Stomach (tissue), 9 donors: ENCODE measurements around the gene TMEM43. TPM values are rescaled to one million over a fixed set of nuclear protein-coding genes. Genes with fewer than 3 reads are reported as not detected.

Experiments used
- DNase-seq, 2 donors: peaks; one replicate each; pipeline versions ENCODE4 v3.0.0 to v3.0.0-alpha.2; 2013 to 2019
- H3K27ac ChIP-seq, 5 donors: fragments of 200-600 bp in 4 of 5; sonication (generic) in 4 of 5; one replicate each; pipeline ENCODE4 v1.5.1; 2013 to 2019; ENCODE audit warnings: mild to moderate bottlenecking in 1 of 5, moderate library complexity in 1 of 5
- H3K27me3 ChIP-seq, 3 donors: fragments of 200-600 bp; sonication (generic); one replicate each; pipeline ENCODE4 v1.5.1; 2017 to 2019; ENCODE audit warnings: mixed run types in 1 of 3
- H3K36me3 ChIP-seq, 4 donors: fragments of 200-600 bp; sonication (generic); 1 replicate in 3 of 4; 2 replicates in 1 of 4; pipeline ENCODE4 v1.5.1; 2016 to 2019
- H3K4me1 ChIP-seq, 4 donors: fragments of 200-600 bp; sonication (generic); one replicate each; pipeline ENCODE4 v1.5.1; 2016 to 2019
- H3K4me3 ChIP-seq, 4 donors: fragments of 200-600 bp; sonication (generic) in 3 of 4; one replicate each; pipeline ENCODE4 v1.5.1; 2016 to 2019; ENCODE audit warnings: mild to moderate bottlenecking in 1 of 4
- H3K9me3 ChIP-seq, 4 donors: fragments of 200-600 bp; sonication (generic); one replicate each; pipeline ENCODE4 v1.5.1; 2016 to 2019
- EP300 ChIP-seq: sonication (generic); formaldehyde crosslinking; IDR thresholded peaks from one replicate; pipeline ENCODE4 v1.6.1; 2017; ENCODE audit warnings: antibody characterized with exemption
- POLR2A ChIP-seq, 4 donors: fragments of 450-650 bp; IDR thresholded peaks; one replicate each; pipeline ENCODE4 v1.6.1; 2016; ENCODE audit warnings: antibody characterized with exemption in 4 of 4, control low read depth in 2 of 4, mild to moderate bottlenecking in 1 of 4, moderate library complexity in 1 of 4
- POLR2AphosphoS5 ChIP-seq, 3 donors: sonication (generic); formaldehyde crosslinking; IDR thresholded peaks; one replicate each; pipeline ENCODE4 v1.6.1; 2016; ENCODE audit warnings: antibody characterized with exemption in 3 of 3
- WGBS, 5 donors: extraction: QIAGEN DNeasy Blood & Tissue Kit in 3 of 5; methylation state at CpG; one replicate each; pipeline versions ENCODE4 v1.1.5 to v1.1.7; 2013 to 2018; 5-methylcytosine and 5-hydroxymethylcytosine counted together
- intact Hi-C: fragments of 100-400 bp; cut with DNase I; formaldehyde crosslinking; loops from one replicate; pipeline ENCODE4 v1.15.1; 2023; ENCODE audit warnings: low total_unique reads
- polyA plus RNA-seq, 3 donors: library from polyadenylated mRNA; stranded (reverse); fragments of 200-250 nt; gene quantifications; one replicate each; pipeline ENCODE4 v1.2.3, GENCODE V29; 2013
- total RNA-seq, 5 donors: library from RNA; depleted of rRNA; stranded (reverse); fragments of >200 nt; gene quantifications; one replicate each; pipeline versions ENCODE4 v1.1.0 to v1.2.3, GENCODE V29; 2014 to 2016
- TF ChIP-seq, protein P1 (sequence below), 7 experiments: fragments of 450-650 bp in 4 of 7; fragments of 200-600 bp in 3 of 7; sonication (generic) in 3 of 7; IDR thresholded peaks; one replicate each; pipeline ENCODE4 v1.5.1; 2016 to 2019; ENCODE audit warnings: antibody characterized with exemption in 7 of 7, control low read depth in 2 of 7, mild to moderate bottlenecking in 1 of 7
- donor health status: healthy with polysubstance abuse.
- donor health status: Bipolar disorder and iron deficiency.
- donor health status: healthy.

The TMEM43 gene
- total and polyA plus RNA-seq, 8 donors = 12.6 to 67.4 (median 37.3) TPM

DNA sequence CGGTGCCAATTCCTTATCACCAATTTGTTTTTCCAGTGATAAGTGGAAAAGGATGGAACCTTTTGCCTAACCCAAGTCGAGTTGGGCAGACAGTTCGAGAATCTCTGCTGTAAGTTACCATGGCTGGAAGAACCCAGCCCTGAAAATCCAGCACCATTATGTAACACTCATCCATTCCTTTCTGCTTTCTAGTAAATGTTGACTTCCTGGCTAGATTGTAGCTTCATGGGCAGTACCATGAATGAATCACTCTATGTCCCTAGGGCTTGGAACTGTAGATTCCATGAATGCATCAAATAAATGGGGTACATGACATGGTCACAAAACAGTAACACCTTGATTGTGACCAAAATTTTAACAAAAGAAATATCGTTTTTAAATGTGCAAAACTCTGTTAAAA, 14.2 kb upstream of the TMEM43 start:
- intact Hi-C loops = no loop called here
- Histone ChIP-seq H3K27ac (no peak overlapping the region), H3K4me1 (no peaks in the 10 kb centered on the region), H3K9me3 (no peaks in the 10 kb centered on the region), H3K27me3 (no peaks in the 10 kb centered on the region), H3K36me3 (peaks cover 21 to 56% (median 53%) of the 10 kb centered on the region in 4 donors), H3K4me3 (no peak overlapping the region)
- 60 to 76% (median 69%) methylated on average over 4 of the region's 4 CpGs for WGBS, 5 donors
- DNase-seq = no peak
- no peak for TF ChIP-seq POLR2AphosphoS5 (IDR thresholded peaks at IDR 0.05)
- no peak for TF ChIP-seq POLR2A (IDR thresholded peaks at IDR 0.05)

GRCh38 chr3:14113965-14114635, 10.8 kb upstream of the TMEM43 start:
- no peak overlapping the region for H3K27ac ChIP-seq
- peak in 1 of 2 donors; percentile 71 for DNase-seq
- intact Hi-C loops = no loop called here
- WGBS, 5 donors = 81 to 94% (median 93%) methylated on average over 7 of the region's 7 CpGs
- peaks cover 25 to 73% (median 62%) of the 10 kb centered on the region in 4 donors for H3K36me3 ChIP-seq
- TF ChIP-seq, protein P1, sequence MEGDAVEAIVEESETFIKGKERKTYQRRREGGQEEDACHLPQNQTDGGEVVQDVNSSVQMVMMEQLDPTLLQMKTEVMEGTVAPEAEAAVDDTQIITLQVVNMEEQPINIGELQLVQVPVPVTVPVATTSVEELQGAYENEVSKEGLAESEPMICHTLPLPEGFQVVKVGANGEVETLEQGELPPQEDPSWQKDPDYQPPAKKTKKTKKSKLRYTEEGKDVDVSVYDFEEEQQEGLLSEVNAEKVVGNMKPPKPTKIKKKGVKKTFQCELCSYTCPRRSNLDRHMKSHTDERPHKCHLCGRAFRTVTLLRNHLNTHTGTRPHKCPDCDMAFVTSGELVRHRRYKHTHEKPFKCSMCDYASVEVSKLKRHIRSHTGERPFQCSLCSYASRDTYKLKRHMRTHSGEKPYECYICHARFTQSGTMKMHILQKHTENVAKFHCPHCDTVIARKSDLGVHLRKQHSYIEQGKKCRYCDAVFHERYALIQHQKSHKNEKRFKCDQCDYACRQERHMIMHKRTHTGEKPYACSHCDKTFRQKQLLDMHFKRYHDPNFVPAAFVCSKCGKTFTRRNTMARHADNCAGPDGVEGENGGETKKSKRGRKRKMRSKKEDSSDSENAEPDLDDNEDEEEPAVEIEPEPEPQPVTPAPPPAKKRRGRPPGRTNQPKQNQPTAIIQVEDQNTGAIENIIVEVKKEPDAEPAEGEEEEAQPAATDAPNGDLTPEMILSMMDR (IDR thresholded peaks at IDR 0.05) = no peak
- TF ChIP-seq POLR2A (IDR thresholded peaks at IDR 0.05) (no peak), POLR2AphosphoS5 (IDR thresholded peaks at IDR 0.05) (no peak), EP300 (no peak)
- no peak overlapping the region for H3K4me3 ChIP-seq
- H3K4me1 ChIP-seq = peaks cover 0 to 14% (median 8%) of the 10 kb centered on the region in 4 donors
- no peaks in the 10 kb centered on the region for H3K27me3 ChIP-seq
- no peaks in the 10 kb centered on the region for H3K9me3 ChIP-seq

GRCh38 chr3:14117468-14118399, 7.1 kb upstream of the TMEM43 start:
- intact Hi-C loops = no loop called here
- Histone ChIP-seq H3K4me3 (no peak overlapping the region), H3K36me3 (peaks cover 18 to 68% (median 60%) of the 10 kb centered on the region in 4 donors), H3K4me1 (peaks cover 0 to 24% (median 16%) of the 10 kb centered on the region in 4 donors), H3K9me3 (no peaks in the 10 kb centered on the region), H3K27ac (no peak overlapping the region), H3K27me3 (no peaks in the 10 kb centered on the region)
- 86 to 89% (median 87%) methylated on average over 10 of the region's 10 CpGs for WGBS, 5 donors
- no peak for DNase-seq
- TF ChIP-seq, protein P1 (IDR thresholded peaks at IDR 0.05) = no peak
- TF ChIP-seq EP300 (no peak), POLR2AphosphoS5 (IDR thresholded peaks at IDR 0.05) (no peak), POLR2A (IDR thresholded peaks at IDR 0.05) (no peak)

DNA sequence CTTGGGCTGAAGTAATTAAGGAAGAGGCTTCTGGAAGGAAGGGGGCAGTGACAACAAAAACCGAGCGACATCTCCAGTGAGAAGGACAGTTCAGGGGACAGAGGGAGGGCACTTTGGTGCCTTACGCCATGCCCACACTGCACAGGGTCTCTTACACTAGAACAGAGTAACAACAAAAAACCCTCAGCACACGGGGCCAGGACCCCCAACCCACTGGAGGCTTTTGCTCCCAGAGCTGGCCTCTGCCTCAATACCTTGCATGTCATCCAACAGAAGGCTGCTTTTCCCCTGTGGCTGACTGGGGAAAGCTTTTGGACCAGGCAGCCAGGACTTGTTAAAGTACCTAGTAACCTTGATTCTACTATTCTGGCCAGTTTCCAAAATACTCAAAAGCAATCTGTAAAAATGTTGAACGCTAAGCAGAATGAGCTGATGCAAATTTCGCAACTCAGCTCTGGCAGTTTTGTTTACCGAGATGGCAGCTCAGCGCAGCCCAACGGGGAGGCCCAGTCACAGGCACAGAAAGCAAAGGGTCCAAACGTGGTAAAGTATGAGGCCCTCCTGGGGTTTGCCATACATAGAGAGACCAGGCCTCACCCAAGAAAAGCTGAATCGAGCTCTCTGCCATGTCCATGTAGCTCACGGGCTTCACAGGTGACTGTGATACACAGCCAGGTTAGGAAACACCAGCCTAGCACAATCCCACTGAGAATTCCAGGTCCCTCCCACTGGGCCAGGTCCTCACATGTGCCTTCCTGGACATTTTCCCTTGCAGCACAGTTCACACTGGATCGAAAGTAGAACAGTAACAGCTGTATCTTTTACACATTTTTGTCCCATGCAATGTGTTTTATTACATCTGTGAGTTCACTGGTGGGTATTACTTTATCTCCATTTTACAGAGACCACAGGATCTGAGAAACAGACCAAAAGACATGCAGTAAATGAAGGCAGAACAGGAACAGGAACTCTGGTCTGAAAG, 6.2 kb upstream of the TMEM43 start:
- Histone ChIP-seq H3K36me3 (peaks cover 10 to 59% (median 50%) of the 10 kb centered on the region in 4 donors), H3K4me3 (no peak overlapping the region), H3K27ac (peak overlapping the region in 1 of 5 donors; percentile 5), H3K27me3 (no peaks in the 10 kb centered on the region), H3K4me1 (peaks cover 7 to 34% (median 25%) of the 10 kb centered on the region in 4 donors), H3K9me3 (no peaks in the 10 kb centered on the region)
- no peak for TF ChIP-seq POLR2AphosphoS5 (IDR thresholded peaks at IDR 0.05)
- TF ChIP-seq, protein P1 (IDR thresholded peaks at IDR 0.05) = no peak
- TF ChIP-seq EP300 = no peak
- TF ChIP-seq POLR2A (IDR thresholded peaks at IDR 0.05) = no peak
- WGBS, 5 donors = 60 to 68% (median 61%) methylated on average over 13 of the region's 13 CpGs
- intact Hi-C loops = no loop called here
- peak in 1 of 2 donors; percentile 62 for DNase-seq
